Left lung (tissue), 10 donors: Measurements from ENCODE around the gene PTPRD. TPM values are rescaled to one million over a fixed set of nuclear protein-coding genes. Genes with fewer than 3 reads are reported as not detected.

Experiments
- ATAC-seq: fragments of 200-7000 bp; cut with Tn5 transposase; one replicate; pipeline ENCODE4 v1.9.1; 2020; ENCODE audit warnings: moderate library complexity
- DNase-seq, 4 donors: peaks; one replicate each; pipeline ENCODE4 v3.0.0-alpha.2; 2013 to 2020
- H3K27ac ChIP-seq, 2 donors: fragments of 200-600 bp; sonication (generic) in 1 of 2; one replicate each; pipeline versions ENCODE4 v1.5.0 to v1.8.0; 2020 to 2021
- H3K27me3 ChIP-seq, 2 donors: fragments of 200-600 bp; sonication (generic) in 1 of 2; one replicate each; pipeline versions ENCODE4 v1.5.0 to v1.8.0; 2020 to 2021
- H3K36me3 ChIP-seq, 2 donors: fragments of 200-600 bp; sonication (generic) in 1 of 2; one replicate each; pipeline versions ENCODE4 v1.5.0 to v1.8.0; 2020 to 2021
- H3K4me1 ChIP-seq, 2 donors: fragments of 200-600 bp; one replicate each; pipeline ENCODE4 v1.8.0; 2021
- H3K4me3 ChIP-seq, 2 donors: fragments of 200-600 bp; sonication (generic) in 1 of 2; one replicate each; pipeline versions ENCODE4 v1.5.0 to v1.8.0; 2020 to 2021; ENCODE audit warnings: mild to moderate bottlenecking in 1 of 2
- H3K9me3 ChIP-seq, 2 donors: fragments of 200-600 bp; sonication (generic) in 1 of 2; one replicate each; pipeline versions ENCODE4 v1.5.0 to v1.8.0; 2020 to 2021
- intact Hi-C, 2 donors: fragments of 100-400 bp; cut with DNase I; formaldehyde crosslinking; loops; one replicate each; pipeline versions ENCODE4 v1.11.2 to v1.14.2; 2022
- polyA plus RNA-seq, 6 donors: library from polyadenylated mRNA; unstranded; fragments of 120-200 nt; gene quantifications; one replicate each; pipeline ENCODE4 v1.2.1, GENCODE V29; 2013; ENCODE audit not compliant: insufficient read length in 6 of 6
- total RNA-seq, 2 donors: library from RNA; stranded (reverse); fragmentation: NEBNext Ultra II Directional; extraction: Animal tissue kit (Norgen Biotek cat#: 25700); gene quantifications; one replicate each; pipeline ENCODE4 v1.2.1, GENCODE V29; 2021
- TF ChIP-seq, protein P1 (sequence below), 2 donors: fragments of 200-600 bp; sonication (generic) in 1 of 2; IDR thresholded peaks; one replicate each; pipeline versions ENCODE4 v1.5.0 to v1.8.0; 2021; ENCODE audit warnings: antibody characterized with exemption in 2 of 2
- donor health status: DM: no; HTN: yes; CAD: no.
- donor health status: DM: no; HTN: no; CAD: no.

PTPRD gene
- total and polyA plus RNA-seq, 8 donors, result 24.2 to 167 (median 139) TPM

DNA sequence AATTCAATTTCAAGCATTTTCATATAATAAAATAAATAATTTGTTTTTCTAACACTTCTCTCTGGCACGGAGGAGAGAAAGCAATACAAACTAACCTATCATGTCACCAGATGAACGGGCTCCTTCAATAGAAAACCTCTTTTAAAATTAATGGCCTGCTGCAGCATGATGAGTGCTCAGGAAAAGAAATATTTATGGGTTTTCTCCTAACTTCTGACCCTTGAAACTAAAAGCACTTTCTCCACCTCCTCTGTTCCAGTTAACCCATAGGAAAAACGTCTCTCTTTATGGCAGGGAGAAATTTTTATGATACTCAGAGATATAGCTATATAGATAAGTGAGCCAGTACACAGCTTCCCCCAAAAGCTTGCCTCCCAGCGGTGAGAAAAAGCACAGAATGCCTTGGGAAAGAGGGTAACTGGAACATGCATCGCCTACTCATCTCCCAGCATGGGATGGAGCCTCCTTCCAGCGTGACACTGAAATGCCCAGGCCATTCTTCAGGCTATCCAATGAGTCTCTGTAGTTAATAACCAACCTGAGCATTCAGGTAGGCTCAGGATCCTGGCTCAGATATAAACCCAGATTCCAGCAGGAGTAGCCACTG lies 1850.2 kb downstream of the PTPRD start:
- H3K27me3 ChIP-seq, result no peaks in the 10 kb centered on the region
- no peak overlapping the region for H3K4me3 ChIP-seq
- no peaks in the 10 kb centered on the region for H3K4me1 ChIP-seq
- ATAC-seq (no peak), DNase-seq (no peak)
- TF ChIP-seq, protein P1, sequence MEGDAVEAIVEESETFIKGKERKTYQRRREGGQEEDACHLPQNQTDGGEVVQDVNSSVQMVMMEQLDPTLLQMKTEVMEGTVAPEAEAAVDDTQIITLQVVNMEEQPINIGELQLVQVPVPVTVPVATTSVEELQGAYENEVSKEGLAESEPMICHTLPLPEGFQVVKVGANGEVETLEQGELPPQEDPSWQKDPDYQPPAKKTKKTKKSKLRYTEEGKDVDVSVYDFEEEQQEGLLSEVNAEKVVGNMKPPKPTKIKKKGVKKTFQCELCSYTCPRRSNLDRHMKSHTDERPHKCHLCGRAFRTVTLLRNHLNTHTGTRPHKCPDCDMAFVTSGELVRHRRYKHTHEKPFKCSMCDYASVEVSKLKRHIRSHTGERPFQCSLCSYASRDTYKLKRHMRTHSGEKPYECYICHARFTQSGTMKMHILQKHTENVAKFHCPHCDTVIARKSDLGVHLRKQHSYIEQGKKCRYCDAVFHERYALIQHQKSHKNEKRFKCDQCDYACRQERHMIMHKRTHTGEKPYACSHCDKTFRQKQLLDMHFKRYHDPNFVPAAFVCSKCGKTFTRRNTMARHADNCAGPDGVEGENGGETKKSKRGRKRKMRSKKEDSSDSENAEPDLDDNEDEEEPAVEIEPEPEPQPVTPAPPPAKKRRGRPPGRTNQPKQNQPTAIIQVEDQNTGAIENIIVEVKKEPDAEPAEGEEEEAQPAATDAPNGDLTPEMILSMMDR (IDR thresholded peaks at IDR 0.05), result no peak
- no peaks in the 10 kb centered on the region for H3K36me3 ChIP-seq
- no peak overlapping the region for H3K27ac ChIP-seq
- intact Hi-C loops, result no loop called here
- H3K9me3 ChIP-seq, result no peaks in the 10 kb centered on the region

DNA sequence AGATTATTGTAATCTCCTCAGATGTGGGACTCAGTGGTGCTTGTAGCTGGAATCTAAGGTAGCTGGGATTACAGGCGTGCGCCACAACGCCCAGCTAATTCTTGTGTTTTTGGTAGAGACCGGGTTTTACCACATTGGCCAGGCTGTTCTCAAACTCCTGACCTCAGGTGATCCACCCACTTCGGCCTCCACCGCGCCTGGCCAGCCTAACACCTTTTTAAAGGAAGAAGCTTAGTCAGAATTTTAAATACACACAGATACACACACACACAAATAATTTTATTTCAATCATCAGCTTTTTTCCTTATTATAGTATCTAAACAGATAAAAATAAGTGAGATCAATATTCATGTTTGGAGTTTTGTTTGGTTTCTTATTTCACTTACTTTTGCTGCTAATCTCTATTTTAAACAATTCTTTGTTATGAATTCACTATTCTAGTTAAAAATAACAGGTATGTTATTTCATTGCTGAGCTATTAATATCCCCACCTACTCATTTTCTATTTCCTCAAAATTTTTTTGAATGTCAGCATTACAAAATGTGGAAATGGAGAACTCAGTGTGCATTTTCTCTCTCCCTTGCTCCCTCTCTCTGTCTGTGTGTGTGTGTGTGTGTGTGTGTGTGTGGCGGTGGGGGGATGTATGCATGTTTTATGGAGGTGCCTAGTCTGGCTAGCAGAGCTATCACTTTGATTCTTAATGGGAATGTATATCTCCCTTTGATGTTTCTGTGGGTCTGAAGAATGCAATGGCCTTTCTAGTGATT lies 1852.6 kb downstream of the PTPRD start:
- ATAC-seq (no peak), DNase-seq (no peak)
- intact Hi-C loops, result no loop called here
- no peaks in the 10 kb centered on the region for H3K36me3 ChIP-seq
- H3K4me1 ChIP-seq, result no peaks in the 10 kb centered on the region
- H3K4me3 ChIP-seq, result no peak overlapping the region
- H3K27ac ChIP-seq, result no peak overlapping the region
- no peaks in the 10 kb centered on the region for H3K9me3 ChIP-seq
- H3K27me3 ChIP-seq, result no peaks in the 10 kb centered on the region
- TF ChIP-seq, protein P1 (IDR thresholded peaks at IDR 0.05), result no peak

DNA sequence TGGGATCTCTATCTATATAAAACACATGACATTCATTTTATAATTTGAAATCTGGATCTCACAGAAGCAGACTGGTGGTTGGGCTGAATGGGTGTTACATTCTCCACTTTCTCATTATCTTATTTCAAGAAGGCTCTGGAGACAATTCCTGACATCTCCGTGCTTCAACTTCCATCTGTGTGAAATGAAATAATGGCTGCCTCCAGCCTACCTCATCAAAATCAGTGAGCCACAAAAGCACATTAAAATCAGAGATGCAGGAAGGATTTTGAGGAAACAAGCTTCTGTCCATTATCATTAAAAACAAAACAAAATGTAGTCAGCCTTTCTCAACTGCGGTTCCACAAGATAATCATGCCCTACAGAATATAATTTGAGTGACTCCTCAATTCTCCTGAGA lies 1854.9 kb downstream of the PTPRD start:
- no peaks in the 10 kb centered on the region for H3K4me1 ChIP-seq
- H3K27ac ChIP-seq, result no peak overlapping the region
- DNase-seq, result no peak
- no peak overlapping the region for H3K4me3 ChIP-seq
- intact Hi-C loops, result no loop called here
- H3K9me3 ChIP-seq, result no peaks in the 10 kb centered on the region
- H3K27me3 ChIP-seq, result no peaks in the 10 kb centered on the region
- no peaks in the 10 kb centered on the region for H3K36me3 ChIP-seq
- TF ChIP-seq, protein P1 (IDR thresholded peaks at IDR 0.05), result no peak
- no peak for ATAC-seq

DNA sequence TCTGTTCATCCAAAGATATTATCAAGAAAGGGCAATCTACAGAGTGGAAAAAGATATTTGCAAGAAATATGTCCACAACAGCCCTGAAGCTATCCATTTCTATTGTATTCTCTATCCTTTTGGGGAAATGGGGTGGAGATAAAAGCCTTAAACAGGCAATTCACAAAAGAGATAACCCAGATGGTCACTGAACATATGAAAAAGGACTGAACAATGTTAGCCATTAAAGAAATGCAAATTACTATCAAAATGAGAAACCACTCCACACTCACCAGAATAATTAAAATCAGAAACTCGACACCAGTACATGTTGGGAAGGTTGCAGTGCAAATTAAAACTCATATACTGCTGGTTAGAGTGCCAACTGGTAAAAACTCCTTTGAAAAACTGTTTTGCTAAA lies 1858.1 kb downstream of the PTPRD start:
- Histone ChIP-seq H3K27me3 (no peaks in the 10 kb centered on the region), H3K36me3 (no peaks in the 10 kb centered on the region), H3K4me1 (no peaks in the 10 kb centered on the region), H3K9me3 (no peaks in the 10 kb centered on the region), H3K27ac (no peak overlapping the region), H3K4me3 (no peak overlapping the region)
- DNase-seq (no peak), ATAC-seq (no peak)
- intact Hi-C loops, result no loop called here
- TF ChIP-seq, protein P1 (IDR thresholded peaks at IDR 0.05), result no peak

DNA sequence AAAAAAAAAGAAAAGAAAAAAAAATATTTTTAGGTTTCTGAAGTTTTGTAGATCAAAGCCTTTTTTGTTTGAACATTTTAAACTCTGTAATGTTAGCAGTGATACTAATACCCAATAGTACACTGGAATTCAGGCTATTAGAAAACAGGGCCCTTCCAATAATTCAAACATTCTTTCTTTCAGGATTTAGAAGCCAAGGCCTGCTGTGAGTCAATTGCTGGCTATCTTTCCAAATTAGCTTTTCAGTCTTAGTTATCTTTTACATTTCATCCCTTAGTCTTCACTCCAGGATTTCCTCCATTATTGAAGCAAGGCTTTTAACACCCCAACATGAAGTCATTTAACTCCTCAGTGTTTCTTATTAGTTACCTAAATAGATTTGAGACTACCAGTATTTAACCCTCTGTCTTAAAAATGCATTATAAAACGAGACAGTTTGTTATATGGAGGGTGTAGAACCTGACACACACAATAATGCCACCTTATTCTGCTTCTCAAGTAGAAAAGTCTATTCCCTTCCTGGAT lies 1861.3 kb downstream of the PTPRD start:
- Histone ChIP-seq H3K9me3 (no peaks in the 10 kb centered on the region), H3K4me1 (no peaks in the 10 kb centered on the region), H3K36me3 (no peaks in the 10 kb centered on the region), H3K4me3 (no peak overlapping the region), H3K27me3 (no peaks in the 10 kb centered on the region), H3K27ac (no peak overlapping the region)
- TF ChIP-seq, protein P1 (IDR thresholded peaks at IDR 0.05), result no peak
- intact Hi-C loops, result no loop called here
- ATAC-seq (no peak), DNase-seq (no peak)
